ENCODE results near the gene IL27RA.

- no peak for TF ChIP-seq GATA3 (IDR thresholded peaks at IDR 0.05; ENCODE audit: low read depth, low read length)
- no peak for TF ChIP-seq GATA2 (IDR thresholded peaks at IDR 0.05; ENCODE audit: low read depth, low read length)
Measured at GRCh38 chr19:14085309-14085995, 53.9 kb downstream of the IL27RA start, which contains the start of gene C19orf67.
